ENCODE data around the gene RXFP1.
"Not testable (repeated sequence)": the region's sequence is repeated elsewhere in the genome, so short reads cannot be mapped to it uniquely, and the experiment has no call there.

- TF ChIP-seq CTCF (IDR thresholded peaks at IDR 0.05; ENCODE audit: low read depth, low read length); POLR2A (IDR thresholded peaks at IDR 0.05; ENCODE audit: extremely low read depth, insufficient read length): not testable (repeated sequence)
Observed at GRCh38 chr4:158663707-158664625, 142.3 kb downstream of the RXFP1 start.

Measured in NB4 (cell line).